GM23338 (cell line): ENCODE results near the gene SIAE. TPM values are rescaled to one million over a fixed set of nuclear protein-coding genes. Genes with fewer than 3 reads are reported as not detected.

ENCODE experiments used
- ATAC-seq: fragments of 200-7000 bp; cut with Tn5 transposase; 3 replicates; pipeline ENCODE4 v1.9.1; 2020
- DNase-seq: peaks from one replicate; pipeline ENCODE4 v3.0.0-alpha.2; 2015; ENCODE audit warnings: low spot score
- H2AFZ ChIP-seq: fragments of 200-600 bp; sonication (generic); 2 replicates; pipeline ENCODE4 v1.8.0; 2016; ENCODE audit warnings: antibody characterized with exemption, mild to moderate bottlenecking, moderate library complexity
- H3F3A ChIP-seq: fragments of 200-600 bp; sonication (generic); replicated peaks from 2 replicates; pipeline ENCODE4 v1.8.0; 2017; ENCODE audit warnings: antibody characterized with exemption, mixed run types, low read depth
- H3K27ac ChIP-seq: fragments of 200-600 bp; sonication (generic); 2 replicates; pipeline ENCODE4 v1.6.1; 2016; ENCODE audit warnings: low read depth
- H3K27me3 ChIP-seq: fragments of 200-600 bp; sonication (generic); 2 replicates; pipeline ENCODE4 v1.8.0; 2016; ENCODE audit warnings: mild to moderate bottlenecking, mixed run types, moderate library complexity; ENCODE audit not compliant: insufficient read depth
- H3K36me3 ChIP-seq: fragments of 200-600 bp; sonication (generic); 2 replicates; pipeline ENCODE4 v1.8.0; 2016; ENCODE audit warnings: mild to moderate bottlenecking; ENCODE audit not compliant: insufficient read depth
- H3K4me1 ChIP-seq: fragments of 200-600 bp; sonication (generic); 2 replicates; pipeline ENCODE4 v1.8.0; 2016; ENCODE audit warnings: mild to moderate bottlenecking, moderate library complexity; ENCODE audit not compliant: insufficient read depth
- H3K4me2 ChIP-seq: fragments of 200-600 bp; sonication (generic); 2 replicates; pipeline ENCODE4 v1.7.1; 2017; ENCODE audit warnings: mixed run types
- H3K4me3 ChIP-seq: fragments of 200-600 bp; sonication (generic); 2 replicates; pipeline ENCODE4 v1.6.1; 2016; ENCODE audit warnings: mixed run types
- H3K79me2 ChIP-seq: fragments of 200-600 bp; sonication (generic); replicated peaks from 2 replicates; pipeline ENCODE4 v1.8.0; 2017; ENCODE audit warnings: mild to moderate bottlenecking; ENCODE audit not compliant: insufficient read depth
- H3K9me2 ChIP-seq: fragments of 200-600 bp; sonication (generic); 2 replicates; pipeline ENCODE4 v1.8.0; 2017; ENCODE audit not compliant: insufficient read depth
- H4K20me1 ChIP-seq: fragments of 200-600 bp; sonication (generic); replicated peaks from 2 replicates; pipeline ENCODE4 v1.8.0; 2017; ENCODE audit warnings: mild to moderate bottlenecking; ENCODE audit not compliant: insufficient read depth
- H3K27ac Mint-ChIP-seq: 2 replicates; pipeline ENCODE4 v1.8.0; 2020; ENCODE audit warnings: inconsistent platforms, mild to moderate bottlenecking, moderate library complexity, mixed read lengths
- H3K27me3 Mint-ChIP-seq: 3 replicates; pipeline ENCODE4 v1.8.0; 2022; ENCODE audit warnings: low read depth, mild to moderate bottlenecking, moderate library complexity, mixed read lengths, inconsistent platforms; ENCODE audit not compliant: insufficient read depth, poor library complexity
- H3K36me3 Mint-ChIP-seq: 3 replicates; pipeline ENCODE4 v1.8.0; 2021; ENCODE audit warnings: low read depth, mild to moderate bottlenecking, inconsistent platforms, moderate library complexity, mixed read lengths
- H3K4me1 Mint-ChIP-seq: 3 replicates; pipeline ENCODE4 v1.8.0; 2020; ENCODE audit warnings: mild to moderate bottlenecking, inconsistent platforms, mixed read lengths
- H3K4me3 Mint-ChIP-seq: 3 replicates; pipeline ENCODE4 v1.8.0; 2021; ENCODE audit warnings: moderate library complexity, mild to moderate bottlenecking, inconsistent platforms, mixed read lengths
- H3K9me3 Mint-ChIP-seq: 3 replicates; pipeline ENCODE4 v1.8.0; 2020; ENCODE audit warnings: moderate library complexity, mild to moderate bottlenecking, inconsistent platforms, mixed read lengths
- EZH2 ChIP-seq: fragments of 200-600 bp; sonication (generic); IDR thresholded peaks from one replicate; pipeline ENCODE4 v1.8.0; 2017; ENCODE audit warnings: antibody characterized with exemption, mild to moderate bottlenecking, low read depth; ENCODE audit not compliant: unreplicated experiment
- EZH2phosphoT487 ChIP-seq: fragments of 200-600 bp; sonication (generic); IDR thresholded peaks from one replicate; pipeline ENCODE4 v1.8.1; 2018; ENCODE audit warnings: antibody characterized with exemption; ENCODE audit not compliant: unreplicated experiment
- JUNB ChIP-seq: IDR thresholded peaks from one replicate; pipeline ENCODE4 v1.6.1; 2016; ENCODE audit warnings: antibody characterized with exemption; ENCODE audit not compliant: unreplicated experiment
- STAT1 ChIP-seq: IDR thresholded peaks from one replicate; pipeline ENCODE4 v1.6.1; 2016; ENCODE audit warnings: antibody characterized with exemption; ENCODE audit not compliant: unreplicated experiment
- ZNF331 ChIP-seq: fragments of 250-450 bp; sonication (Bioruptor Pico); IDR thresholded peaks from 2 replicates; pipeline ENCODE4 v1.5.0; 2020; ENCODE audit warnings: low read depth, mild to moderate bottlenecking, moderate library complexity
- polyA plus RNA-seq: library from polyadenylated mRNA; unstranded; fragments of >200 nt; fragmentation: Nextera tagmentation; extraction: Ambion mirVana; gene quantifications from 2 replicates; pipeline ENCODE4 v1.2.1, GENCODE V29; 2016
- total RNA-seq: library from RNA; depleted of rRNA; stranded (reverse); fragments of >200 nt; shearing (Covaris generic); gene quantifications from 2 replicates; pipeline ENCODE4 v1.2.3, GENCODE V29; 2014
- TF ChIP-seq, protein P1 (sequence below): IDR thresholded peaks from 2 replicates; pipeline ENCODE4 v1.6.1; 2016; ENCODE audit warnings: antibody characterized with exemption
- TF ChIP-seq, protein P2 (sequence below): fragments of 250-450 bp; sonication (Bioruptor Pico); IDR thresholded peaks from 2 replicates; pipeline ENCODE4 v1.5.0; 2020; ENCODE audit warnings: mild to moderate bottlenecking, moderate library complexity
- TF ChIP-seq, protein P3 (sequence below), 2 experiments: fragments of 200-600 bp in 1 of 2; sonication (generic) in 1 of 2; conservative IDR thresholded peaks; 2 replicates each; pipeline versions ENCODE4 v1.5.1 to v1.6.1; 2016 to 2017; ENCODE audit warnings: antibody characterized with exemption in 2 of 2, low read depth in 2 of 2, mild to moderate bottlenecking in 2 of 2, moderate library complexity in 1 of 2
- TF ChIP-seq, protein P4 (sequence below): IDR thresholded peaks from one replicate; pipeline ENCODE4 v1.6.1; 2018; ENCODE audit warnings: antibody characterized with exemption; ENCODE audit not compliant: unreplicated experiment

The SIAE gene
- total and polyA plus RNA-seq, 2 experiments from 2014 or later: 1.1 to 1.7 TPM

DNA sequence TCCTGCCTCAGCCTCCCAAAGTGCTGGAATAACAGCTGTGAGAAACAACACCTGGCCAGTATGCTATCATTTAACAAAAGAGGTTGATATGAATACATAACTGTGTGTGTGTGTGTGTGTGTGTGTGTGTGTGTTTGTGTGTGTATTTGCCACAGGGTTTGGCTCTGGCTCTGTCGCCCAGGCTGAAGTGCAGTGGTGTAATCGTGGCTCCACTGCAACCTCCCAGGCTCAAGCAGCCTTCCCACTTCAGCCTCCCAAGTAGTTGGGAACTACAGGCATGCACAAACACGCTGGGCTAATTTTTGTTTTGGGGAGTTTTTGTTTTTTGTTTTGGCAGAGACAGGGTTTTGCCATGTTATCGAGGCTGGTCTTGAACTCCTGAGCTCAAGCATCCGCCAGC lies 4.9 kb upstream of the SIAE start:
- TF ChIP-seq, protein P1, sequence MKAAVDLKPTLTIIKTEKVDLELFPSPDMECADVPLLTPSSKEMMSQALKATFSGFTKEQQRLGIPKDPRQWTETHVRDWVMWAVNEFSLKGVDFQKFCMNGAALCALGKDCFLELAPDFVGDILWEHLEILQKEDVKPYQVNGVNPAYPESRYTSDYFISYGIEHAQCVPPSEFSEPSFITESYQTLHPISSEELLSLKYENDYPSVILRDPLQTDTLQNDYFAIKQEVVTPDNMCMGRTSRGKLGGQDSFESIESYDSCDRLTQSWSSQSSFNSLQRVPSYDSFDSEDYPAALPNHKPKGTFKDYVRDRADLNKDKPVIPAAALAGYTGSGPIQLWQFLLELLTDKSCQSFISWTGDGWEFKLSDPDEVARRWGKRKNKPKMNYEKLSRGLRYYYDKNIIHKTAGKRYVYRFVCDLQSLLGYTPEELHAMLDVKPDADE: no peak
- TF ChIP-seq JUNB (no peak), EZH2phosphoT487 (no peak), STAT1 (no peak), EZH2 (no peak), ZNF331 (CRISPR knock-in tag) (no peak)
- TF ChIP-seq, protein P2, sequence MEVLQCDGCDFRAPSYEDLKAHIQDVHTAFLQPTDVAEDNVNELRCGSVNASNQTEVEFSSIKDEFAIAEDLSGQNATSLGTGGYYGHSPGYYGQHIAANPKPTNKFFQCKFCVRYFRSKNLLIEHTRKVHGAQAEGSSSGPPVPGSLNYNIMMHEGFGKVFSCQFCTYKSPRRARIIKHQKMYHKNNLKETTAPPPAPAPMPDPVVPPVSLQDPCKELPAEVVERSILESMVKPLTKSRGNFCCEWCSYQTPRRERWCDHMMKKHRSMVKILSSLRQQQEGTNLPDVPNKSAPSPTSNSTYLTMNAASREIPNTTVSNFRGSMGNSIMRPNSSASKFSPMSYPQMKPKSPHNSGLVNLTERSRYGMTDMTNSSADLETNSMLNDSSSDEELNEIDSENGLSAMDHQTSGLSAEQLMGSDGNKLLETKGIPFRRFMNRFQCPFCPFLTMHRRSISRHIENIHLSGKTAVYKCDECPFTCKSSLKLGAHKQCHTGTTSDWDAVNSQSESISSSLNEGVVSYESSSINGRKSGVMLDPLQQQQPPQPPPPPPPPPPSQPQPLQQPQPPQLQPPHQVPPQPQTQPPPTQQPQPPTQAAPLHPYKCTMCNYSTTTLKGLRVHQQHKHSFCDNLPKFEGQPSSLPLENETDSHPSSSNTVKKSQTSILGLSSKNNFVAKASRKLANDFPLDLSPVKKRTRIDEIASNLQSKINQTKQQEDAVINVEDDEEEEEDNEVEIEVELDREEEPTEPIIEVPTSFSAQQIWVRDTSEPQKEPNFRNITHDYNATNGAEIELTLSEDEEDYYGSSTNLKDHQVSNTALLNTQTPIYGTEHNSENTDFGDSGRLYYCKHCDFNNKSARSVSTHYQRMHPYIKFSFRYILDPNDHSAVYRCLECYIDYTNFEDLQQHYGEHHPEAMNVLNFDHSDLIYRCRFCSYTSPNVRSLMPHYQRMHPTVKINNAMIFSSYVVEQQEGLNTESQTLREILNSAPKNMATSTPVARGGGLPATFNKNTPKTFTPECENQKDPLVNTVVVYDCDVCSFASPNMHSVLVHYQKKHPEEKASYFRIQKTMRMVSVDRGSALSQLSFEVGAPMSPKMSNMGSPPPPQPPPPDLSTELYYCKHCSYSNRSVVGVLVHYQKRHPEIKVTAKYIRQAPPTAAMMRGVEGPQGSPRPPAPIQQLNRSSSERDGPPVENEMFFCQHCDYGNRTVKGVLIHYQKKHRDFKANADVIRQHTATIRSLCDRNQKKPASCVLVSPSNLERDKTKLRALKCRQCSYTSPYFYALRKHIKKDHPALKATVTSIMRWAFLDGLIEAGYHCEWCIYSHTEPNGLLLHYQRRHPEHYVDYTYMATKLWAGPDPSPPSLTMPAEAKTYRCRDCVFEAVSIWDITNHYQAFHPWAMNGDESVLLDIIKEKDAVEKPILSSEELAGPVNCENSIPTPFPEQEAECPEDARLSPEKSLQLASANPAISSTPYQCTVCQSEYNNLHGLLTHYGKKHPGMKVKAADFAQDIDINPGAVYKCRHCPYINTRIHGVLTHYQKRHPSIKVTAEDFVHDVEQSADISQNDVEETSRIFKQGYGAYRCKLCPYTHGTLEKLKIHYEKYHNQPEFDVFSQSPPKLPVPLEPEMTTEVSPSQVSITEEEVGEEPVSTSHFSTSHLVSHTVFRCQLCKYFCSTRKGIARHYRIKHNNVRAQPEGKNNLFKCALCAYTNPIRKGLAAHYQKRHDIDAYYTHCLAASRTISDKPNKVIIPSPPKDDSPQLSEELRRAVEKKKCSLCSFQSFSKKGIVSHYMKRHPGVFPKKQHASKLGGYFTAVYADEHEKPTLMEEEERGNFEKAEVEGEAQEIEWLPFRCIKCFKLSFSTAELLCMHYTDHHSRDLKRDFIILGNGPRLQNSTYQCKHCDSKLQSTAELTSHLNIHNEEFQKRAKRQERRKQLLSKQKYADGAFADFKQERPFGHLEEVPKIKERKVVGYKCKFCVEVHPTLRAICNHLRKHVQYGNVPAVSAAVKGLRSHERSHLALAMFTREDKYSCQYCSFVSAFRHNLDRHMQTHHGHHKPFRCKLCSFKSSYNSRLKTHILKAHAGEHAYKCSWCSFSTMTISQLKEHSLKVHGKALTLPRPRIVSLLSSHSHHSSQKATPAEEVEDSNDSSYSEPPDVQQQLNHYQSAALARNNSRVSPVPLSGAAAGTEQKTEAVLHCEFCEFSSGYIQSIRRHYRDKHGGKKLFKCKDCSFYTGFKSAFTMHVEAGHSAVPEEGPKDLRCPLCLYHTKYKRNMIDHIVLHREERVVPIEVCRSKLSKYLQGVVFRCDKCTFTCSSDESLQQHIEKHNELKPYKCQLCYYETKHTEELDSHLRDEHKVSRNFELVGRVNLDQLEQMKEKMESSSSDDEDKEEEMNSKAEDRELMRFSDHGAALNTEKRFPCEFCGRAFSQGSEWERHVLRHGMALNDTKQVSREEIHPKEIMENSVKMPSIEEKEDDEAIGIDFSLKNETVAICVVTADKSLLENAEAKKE (CRISPR knock-in tag): no peak
- TF ChIP-seq, protein P3, sequence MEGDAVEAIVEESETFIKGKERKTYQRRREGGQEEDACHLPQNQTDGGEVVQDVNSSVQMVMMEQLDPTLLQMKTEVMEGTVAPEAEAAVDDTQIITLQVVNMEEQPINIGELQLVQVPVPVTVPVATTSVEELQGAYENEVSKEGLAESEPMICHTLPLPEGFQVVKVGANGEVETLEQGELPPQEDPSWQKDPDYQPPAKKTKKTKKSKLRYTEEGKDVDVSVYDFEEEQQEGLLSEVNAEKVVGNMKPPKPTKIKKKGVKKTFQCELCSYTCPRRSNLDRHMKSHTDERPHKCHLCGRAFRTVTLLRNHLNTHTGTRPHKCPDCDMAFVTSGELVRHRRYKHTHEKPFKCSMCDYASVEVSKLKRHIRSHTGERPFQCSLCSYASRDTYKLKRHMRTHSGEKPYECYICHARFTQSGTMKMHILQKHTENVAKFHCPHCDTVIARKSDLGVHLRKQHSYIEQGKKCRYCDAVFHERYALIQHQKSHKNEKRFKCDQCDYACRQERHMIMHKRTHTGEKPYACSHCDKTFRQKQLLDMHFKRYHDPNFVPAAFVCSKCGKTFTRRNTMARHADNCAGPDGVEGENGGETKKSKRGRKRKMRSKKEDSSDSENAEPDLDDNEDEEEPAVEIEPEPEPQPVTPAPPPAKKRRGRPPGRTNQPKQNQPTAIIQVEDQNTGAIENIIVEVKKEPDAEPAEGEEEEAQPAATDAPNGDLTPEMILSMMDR (conservative IDR thresholded peaks at IDR 0.05; ENCODE audit: low read depth in 2 of 2): no peak
- TF ChIP-seq, protein P4, sequence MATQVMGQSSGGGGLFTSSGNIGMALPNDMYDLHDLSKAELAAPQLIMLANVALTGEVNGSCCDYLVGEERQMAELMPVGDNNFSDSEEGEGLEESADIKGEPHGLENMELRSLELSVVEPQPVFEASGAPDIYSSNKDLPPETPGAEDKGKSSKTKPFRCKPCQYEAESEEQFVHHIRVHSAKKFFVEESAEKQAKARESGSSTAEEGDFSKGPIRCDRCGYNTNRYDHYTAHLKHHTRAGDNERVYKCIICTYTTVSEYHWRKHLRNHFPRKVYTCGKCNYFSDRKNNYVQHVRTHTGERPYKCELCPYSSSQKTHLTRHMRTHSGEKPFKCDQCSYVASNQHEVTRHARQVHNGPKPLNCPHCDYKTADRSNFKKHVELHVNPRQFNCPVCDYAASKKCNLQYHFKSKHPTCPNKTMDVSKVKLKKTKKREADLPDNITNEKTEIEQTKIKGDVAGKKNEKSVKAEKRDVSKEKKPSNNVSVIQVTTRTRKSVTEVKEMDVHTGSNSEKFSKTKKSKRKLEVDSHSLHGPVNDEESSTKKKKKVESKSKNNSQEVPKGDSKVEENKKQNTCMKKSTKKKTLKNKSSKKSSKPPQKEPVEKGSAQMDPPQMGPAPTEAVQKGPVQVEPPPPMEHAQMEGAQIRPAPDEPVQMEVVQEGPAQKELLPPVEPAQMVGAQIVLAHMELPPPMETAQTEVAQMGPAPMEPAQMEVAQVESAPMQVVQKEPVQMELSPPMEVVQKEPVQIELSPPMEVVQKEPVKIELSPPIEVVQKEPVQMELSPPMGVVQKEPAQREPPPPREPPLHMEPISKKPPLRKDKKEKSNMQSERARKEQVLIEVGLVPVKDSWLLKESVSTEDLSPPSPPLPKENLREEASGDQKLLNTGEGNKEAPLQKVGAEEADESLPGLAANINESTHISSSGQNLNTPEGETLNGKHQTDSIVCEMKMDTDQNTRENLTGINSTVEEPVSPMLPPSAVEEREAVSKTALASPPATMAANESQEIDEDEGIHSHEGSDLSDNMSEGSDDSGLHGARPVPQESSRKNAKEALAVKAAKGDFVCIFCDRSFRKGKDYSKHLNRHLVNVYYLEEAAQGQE: no peak
- DNase-seq (no peak), ATAC-seq (no peak)
- H3K4me1 ChIP-seq: 0 out of 2 replicates have a peak, but pooled peaks cover 5% of the 10 kb centered on the region
- peaks cover 6% of the 10 kb centered on the region; the same call in 2 of the 3 replicates for H3K9me3 Mint-ChIP-seq
- no peak overlapping the region for H3K27ac ChIP-seq
- no peaks in the 10 kb centered on the region for H3K79me2 ChIP-seq
- no peak overlapping the region for H3K4me3 ChIP-seq
- H4K20me1 ChIP-seq: no peaks in the 10 kb centered on the region
- H3K4me1 Mint-ChIP-seq: no peaks in the 10 kb centered on the region; the same call in 2 of the 3 replicates
- no peak overlapping the region for H2AFZ ChIP-seq
- no peaks in the 10 kb centered on the region for H3K36me3 ChIP-seq
- 0 out of 2 replicates have a peak, but pooled peaks cover 11% of the 10 kb centered on the region for H3K27me3 ChIP-seq
- H3K36me3 Mint-ChIP-seq: peaks cover 2% of the 10 kb centered on the region; the same call in 2 of the 3 replicates
- no peak overlapping the region for H3K4me3 Mint-ChIP-seq
- H3K27ac Mint-ChIP-seq: no peak overlapping the region
- peaks cover 8% of the 10 kb centered on the region for H3K27me3 Mint-ChIP-seq
- no peak overlapping the region for H3K4me2 ChIP-seq
- no peaks in the 10 kb centered on the region for H3F3A ChIP-seq
- H3K9me2 ChIP-seq: no peaks in the 10 kb centered on the region
